Activated T-cell treated with anti-CD3 and anti-CD28 coated beads, Interleukin-2, amount 50 U/mL, for 48 hours (primary cell): ENCODE measurements around the gene TTC4.
A peak's percentile ranks its signal among the peaks of the same experiment; 100 is the strongest.

Experiments
- DNase-seq, 2 experiments: peaks; one replicate each; pipeline ENCODE4 v3.0.0-alpha.2; 2020

The TTC4 gene, protein sequence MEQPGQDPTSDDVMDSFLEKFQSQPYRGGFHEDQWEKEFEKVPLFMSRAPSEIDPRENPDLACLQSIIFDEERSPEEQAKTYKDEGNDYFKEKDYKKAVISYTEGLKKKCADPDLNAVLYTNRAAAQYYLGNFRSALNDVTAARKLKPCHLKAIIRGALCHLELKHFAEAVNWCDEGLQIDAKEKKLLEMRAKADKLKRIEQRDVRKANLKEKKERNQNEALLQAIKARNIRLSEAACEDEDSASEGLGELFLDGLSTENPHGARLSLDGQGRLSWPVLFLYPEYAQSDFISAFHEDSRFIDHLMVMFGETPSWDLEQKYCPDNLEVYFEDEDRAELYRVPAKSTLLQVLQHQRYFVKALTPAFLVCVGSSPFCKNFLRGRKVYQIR

DNA sequence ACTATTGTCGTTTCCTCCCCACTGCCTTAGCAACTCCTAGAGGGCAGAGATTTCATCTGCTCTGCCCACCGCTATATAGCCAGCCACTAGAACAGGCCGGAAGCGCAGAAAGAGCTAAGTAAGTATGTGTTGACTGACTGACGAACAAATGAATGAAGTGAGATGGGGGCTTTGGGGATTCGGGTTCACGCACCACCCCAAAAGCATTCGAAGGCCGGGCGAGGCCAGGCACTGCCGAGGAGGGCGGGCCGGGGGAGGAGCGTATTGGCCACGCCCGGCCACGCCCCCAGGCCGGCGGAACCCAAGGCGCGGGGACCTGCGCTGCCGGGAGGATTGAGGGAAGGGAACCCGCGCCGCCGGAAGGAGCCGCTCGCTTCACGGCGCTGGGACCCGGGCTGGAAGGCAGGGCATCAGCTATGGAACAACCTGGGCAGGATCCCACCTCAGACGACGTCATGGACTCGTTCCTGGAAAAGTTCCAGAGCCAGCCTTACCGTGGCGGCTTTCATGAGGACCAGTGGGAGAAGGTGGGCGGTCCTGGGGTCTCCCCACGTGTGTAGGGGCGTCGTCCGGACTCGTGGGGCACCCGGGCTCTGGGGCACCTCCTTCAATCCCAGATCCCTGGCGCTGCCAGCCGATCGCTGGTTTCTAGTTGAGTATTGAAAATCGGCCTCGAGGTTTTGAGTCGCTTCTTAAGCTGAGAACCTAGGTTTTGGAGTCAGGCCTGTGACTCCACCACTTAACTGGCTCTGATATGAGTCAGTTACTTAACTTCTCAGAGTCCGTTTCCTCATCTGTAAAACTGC, at the start of gene TTC4:
TSS of gene TTC4 (plus strand) at position 369 of the 806 bp plus-strand sequence. CDS start at position 417, 48 bp downstream.
- peak; percentile 90 to 92 for DNase-seq

DNA sequence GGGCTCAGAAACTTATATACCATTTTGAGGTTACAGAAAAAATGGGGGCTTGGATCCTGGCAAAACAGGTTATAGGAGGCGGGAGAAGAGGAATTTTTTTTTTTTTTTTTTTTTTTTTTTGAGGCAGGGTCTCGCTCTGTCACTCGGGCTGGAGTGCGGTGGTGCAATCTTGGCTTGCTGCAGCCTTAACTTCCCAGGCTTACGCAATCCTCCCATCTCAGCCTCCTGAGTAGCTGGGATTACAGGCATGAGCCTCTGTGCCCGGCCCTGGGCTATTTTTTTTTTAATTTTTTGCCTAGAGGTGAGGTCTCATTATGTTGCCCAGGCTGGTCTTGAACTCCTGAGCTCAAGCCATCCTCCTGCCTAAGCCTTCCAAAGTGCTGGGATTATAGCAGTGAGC, 49.3 kb upstream of the TTC4 start:
- no peak for DNase-seq

DNA sequence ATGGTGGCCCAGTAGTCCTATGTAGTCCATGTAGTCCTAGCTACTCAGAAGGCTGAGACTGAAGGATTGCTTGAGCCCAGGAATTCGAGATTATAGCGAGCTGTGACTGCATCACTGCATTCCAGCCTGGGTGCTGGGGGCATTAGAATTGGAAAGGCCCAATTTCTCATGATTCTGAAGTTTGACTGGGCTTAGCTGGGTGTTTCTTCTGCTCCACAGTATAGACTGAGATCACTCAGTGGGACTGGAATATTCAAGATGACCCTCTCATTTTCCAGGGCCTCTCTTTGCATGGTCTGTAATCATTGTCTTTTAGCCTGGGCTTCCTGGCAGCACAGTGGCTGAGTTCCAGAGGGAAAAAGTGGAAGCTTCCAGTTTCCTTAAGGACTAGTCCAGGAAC, 47.9 kb upstream of the TTC4 start:
- no peak for DNase-seq

DNA sequence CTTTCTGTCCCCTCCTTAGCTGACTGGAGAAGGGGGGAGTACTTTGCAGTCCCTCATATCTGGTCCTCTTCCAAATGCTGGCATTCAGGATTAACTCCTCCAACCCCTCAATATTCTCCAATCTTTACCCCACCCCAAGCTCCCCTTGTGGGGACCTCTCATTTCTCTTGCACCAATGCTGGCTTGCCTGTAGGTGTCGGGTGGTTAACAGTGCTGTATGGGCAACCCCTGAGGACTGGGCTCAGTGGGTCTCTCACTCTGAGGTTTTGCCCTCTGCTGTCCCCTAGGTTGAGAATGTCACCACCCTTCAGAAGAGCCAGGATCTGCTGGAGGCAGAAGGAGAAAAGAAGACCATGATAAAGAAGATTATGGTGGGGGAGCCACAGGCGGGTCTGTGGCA, 47.1 kb upstream of the TTC4 start:
- no peak for DNase-seq

DNA sequence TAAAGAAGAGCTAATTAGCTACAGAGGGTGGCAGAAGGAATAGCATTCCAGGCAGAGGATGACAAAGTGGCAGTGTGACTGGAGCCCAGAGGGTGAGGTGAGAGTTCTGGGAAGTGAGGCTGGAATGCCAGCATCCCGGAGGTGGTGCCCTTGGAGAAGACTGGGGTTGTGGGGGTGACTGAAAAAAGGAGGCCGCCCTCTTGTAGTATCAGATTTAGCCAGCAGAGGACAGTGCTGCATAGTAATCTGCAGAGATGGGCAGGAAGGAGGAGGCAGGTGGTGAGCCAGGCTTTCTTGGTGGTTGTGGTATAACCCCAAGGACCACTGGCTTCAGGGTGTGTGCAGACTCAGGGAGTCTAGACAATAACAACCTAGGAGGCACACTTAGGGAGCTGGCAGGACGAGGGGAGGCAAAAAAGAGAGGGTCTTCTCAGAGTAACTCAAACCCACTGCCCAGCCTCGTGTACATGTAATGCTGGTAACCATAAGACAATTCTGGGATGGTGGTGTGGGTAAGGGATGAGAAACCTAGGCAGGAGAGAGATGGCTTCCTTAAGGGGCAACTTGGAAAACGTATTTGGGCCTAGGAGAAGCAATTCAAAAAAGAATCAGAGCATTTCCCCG, 43.6 kb upstream of the TTC4 start:
- DNase-seq = peak; percentile 80 to 85

DNA sequence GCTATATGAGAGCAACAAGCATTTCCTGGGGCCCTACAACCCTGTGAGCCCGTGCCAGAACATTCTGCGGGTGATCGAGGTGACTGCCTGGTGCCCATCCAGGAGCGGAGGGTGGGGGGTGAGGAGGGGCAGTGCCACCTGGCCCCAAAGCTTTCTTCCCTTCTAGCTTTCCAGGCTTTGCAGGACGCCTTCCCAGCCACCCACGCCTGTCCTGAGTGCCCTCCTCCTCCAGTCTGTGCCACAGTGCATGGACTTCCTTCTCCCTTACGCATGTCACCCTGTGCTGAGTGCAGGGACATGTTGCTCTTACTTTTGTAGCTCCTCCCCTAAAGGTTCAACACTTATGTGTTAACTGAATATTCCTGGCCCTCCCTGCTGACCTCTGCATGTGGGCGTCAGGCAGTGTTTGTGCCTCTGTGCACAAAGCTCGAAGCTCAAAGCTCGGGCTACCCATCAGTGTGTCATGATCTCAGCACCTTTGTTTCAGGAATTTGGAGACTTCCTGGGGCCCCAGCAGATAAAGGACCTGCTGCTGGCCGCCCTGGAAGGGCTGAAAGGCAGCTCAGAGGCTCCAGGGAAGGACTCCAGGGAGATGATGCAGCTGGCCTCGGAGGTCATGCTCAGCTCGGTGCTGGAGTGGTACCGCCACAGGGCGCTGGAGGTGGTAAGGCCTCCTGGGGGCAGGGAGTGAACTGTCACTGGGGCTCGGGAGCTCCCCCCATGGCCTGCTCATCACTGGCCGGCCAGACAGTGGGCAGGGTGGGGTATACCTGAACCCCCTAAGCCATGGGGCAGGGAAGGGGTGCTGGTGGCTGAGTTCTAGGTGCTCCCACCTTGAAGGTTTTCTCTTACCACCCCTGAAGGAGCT, 36.7 kb upstream of the TTC4 start:
- no peak for DNase-seq

DNA sequence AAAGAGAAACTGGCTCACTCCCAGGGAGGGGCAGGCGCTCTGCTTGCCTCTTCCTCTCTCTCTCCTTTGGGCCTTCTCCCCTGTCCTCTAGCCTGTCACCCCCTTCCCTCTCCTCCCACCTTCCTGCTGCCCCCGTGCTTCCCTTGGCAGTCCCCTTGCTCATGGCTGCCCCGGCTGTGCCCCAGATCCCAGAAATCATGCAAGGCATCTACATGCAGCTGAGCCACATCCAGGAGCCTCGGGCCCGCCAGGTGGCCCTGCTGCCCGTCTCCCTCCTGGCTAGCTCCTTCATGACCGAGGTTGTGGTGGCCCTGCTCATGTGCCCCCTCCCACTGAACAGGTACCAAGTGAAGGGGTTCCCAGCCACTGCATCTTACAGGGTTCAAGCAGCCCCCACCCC, 36.0 kb upstream of the TTC4 start:
- DNase-seq = no peak

DNA sequence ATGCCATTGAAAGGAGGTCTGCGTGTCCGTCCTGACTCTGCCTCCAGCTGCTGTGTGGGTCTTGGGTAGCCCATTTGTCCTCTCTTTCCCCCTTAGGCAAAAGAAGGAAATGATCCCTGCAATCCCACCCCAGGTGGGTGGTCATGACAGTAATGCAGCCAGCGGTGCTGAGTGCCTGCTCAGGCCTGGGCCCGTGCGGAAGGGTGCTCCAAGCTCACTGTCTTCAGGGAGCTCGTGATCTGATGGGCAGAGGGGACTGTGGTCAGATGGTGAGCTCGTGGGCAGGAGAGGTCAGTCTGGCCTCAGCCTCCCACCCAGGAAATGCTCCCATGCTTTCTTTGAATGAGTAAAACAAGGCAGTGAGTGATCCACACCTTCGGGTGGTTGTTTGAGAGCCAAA, 35.3 kb upstream of the TTC4 start:
- DNase-seq = no peak

DNA sequence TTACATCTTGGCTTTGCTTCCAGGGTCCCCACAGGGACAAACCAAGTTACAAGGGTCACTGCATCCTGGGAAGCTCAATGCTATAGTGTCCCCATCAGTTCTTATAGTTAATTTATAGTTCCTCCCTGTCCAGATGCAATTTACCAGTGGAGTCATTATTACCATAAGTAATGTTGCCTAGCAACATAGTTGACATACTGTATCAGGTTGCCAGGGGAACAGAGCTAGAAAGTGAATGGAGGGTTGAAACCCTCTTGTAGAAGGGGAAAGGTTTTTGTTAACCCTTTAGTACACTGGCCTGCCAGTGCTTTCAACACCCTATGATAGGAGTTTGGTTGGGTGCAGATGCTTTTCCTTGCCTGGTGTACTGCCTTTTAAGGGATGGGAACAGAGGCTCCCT, 34.3 kb upstream of the TTC4 start:
- DNase-seq = no peak

DNA sequence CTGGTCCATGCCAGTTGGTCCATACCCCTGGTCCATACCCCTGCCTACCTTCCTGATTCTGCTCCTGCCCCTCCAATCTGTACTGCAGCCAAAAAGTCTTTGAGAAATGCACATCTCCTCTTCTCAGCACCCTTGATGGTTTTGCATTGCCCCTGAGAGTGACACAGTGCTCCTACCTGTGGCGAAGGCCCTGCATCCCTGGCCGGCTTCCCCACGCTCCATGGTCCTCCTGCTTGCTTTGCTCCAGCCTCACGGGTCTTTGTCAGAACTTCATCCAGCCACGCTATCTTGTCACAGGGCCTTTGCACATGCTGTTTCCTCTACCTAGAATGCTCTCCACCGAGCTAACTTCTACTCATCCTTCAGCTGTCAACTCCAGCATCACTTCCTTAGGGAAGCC, 32.2 kb upstream of the TTC4 start:
- DNase-seq = no peak

DNA sequence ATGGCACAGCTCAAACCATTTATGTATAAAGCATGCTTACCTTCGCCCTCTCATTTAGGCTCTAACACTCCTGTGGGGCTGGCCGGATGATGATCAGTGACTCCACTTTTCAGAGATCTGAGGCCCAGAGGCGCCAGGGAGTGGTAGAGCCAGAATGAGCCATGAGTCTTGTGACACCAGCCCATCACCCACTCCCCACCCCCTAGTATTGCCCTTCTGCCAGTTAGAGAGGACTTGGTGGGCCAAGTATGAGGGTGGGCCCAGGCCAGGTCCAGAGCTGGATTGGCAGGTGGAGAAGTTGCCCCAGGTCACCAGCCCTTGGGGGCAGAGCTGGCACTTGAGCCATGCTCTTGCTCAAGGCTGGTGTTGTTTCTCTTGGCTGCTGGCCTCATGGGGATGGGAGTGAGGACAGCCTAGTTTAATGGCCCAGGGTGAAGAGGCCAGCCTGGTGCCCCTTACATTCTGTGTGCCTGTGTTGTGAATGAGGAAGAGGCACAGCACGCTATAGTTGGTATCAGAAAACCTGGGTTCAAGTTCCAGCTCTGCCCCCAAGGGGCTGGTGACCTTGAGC, 30.2 kb upstream of the TTC4 start:
- DNase-seq = no peak

DNA sequence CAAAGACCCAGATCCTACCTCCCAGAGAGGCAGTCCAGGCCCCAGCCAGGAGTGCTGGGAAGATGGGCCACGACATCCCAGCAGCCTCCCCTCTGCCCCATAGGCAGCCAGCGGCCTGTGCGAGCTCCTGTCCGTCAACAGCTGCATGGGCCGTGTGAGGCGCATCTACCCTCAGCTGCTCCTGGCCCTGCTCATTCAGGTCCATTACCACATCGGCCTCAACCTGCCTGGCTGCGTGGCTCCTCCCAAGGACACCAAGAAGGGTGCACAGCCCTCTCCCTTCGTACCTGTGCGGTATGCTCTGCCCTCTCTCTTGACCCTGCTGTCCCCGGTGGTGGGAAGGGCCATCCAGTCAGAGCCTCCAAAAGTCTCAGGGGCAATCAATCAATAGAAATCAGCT, 29.5 kb upstream of the TTC4 start:
- no peak for DNase-seq

DNA sequence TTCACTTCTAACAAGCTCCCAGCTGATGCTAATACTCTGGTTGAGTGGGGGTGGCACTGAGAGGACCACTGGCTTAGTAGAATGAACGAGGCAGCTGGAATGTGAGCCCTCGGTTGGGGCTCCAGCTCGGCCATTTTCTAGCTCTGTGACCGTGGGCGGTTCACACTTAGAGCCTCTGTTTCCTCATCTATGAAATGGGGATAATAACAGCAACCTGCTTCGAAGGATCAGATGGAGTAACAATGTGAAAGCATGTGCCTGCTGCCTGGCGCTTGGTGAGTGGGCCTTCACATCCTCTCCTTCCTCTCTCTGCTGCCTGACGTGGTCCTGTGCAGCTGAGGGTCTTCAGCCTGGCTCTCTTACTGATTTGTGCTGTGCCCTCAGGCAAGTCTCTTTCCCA, 20.9 kb upstream of the TTC4 start:
- DNase-seq = no peak

DNA sequence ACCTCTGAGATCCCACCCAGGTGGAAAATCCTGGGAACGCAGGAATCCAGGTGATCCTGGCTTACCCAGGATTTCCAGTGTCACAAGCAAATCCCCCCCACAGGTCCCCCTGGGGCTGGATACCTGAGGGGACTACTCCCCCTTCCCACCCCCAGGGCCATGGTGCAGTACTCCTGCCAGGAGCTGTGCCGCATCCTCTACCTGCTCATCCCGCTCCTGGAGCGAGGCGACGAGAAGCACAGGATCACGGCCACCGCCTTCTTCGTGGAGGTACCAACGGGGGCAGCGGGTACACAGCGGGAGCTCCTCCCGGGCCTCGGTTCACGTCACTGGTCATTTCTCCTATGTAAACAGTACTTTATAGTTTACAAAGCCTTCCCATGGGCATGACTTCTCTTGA, 20.4 kb upstream of the TTC4 start:
- DNase-seq = no peak

DNA sequence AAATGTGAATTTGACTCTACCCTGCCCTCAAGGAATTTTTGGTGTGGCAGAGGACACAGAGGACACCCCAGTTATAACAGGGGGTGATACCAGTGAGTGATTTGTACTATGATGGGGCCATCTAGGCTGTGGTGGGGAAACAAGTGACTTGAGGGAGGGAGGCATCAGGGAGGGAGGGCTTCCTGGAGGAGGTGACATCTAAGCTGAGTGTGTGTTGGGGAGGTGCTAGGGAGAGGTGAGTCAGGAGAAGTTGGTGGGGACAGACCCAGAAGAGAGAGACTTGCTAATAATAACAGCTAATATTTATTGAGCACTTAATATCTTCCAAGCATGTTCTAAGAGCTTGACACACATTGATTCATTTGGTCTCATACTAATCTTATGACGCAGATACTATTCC, 19.9 kb upstream of the TTC4 start:
- DNase-seq = no peak

DNA sequence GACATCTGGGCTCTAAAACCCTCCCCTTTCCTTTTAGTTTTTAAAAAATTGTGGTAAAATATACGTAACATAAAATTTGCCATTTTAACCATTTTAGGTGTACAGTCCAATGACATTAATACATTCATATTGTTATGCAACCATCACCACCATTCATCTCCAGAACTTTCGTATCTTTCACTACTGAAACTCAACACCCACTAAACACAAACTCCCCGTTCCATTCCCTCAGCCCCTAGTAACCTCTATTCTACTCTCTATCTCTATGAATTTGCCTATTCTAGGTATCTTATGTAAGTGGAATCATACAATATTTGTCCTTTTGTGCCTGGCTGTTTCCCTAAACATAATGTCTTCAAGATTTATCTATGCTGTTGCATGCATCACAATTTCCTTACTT, 19.4 kb upstream of the TTC4 start:
- no peak for DNase-seq

DNA sequence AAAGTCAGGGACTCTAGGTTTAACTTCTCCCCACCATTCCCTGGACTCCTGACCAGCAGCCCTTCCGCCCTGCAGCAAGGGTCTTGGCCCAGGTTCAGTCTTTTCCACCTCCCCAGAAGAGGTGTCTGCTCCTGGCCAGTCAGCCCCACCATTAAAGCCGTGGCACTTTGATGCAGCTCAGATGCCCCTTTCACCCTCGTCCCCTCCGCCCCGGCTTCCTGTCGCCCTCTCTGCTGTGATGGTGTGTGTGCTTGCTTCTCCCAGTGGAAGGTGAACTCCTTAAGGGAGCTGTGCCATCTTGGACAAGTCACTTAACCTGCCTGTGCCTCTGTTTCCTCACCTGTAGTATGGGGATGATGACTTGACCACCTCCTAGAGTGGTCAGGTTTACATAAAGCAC, 17.8 kb upstream of the TTC4 start:
- no peak for DNase-seq

DNA sequence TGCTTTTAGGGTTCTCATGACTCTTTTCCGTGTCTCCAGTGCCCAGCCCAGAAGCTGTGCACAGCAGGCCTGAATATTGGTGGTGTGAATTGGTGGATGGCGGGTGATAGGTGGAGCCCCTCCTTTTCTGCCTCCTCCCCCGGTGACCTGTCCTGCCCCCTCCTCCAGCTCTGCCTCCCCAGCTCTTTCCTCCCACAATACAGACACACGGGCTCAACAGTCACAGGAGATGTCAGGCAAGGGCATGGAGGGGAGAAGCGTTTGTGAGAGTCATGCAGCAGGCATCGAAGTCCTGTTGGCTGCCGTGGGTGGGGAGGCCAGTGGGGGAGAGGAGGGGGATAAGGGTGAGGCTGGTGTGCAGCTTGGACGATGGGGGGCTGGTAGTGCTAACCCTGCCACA, 17.3 kb upstream of the TTC4 start:
- no peak for DNase-seq

DNA sequence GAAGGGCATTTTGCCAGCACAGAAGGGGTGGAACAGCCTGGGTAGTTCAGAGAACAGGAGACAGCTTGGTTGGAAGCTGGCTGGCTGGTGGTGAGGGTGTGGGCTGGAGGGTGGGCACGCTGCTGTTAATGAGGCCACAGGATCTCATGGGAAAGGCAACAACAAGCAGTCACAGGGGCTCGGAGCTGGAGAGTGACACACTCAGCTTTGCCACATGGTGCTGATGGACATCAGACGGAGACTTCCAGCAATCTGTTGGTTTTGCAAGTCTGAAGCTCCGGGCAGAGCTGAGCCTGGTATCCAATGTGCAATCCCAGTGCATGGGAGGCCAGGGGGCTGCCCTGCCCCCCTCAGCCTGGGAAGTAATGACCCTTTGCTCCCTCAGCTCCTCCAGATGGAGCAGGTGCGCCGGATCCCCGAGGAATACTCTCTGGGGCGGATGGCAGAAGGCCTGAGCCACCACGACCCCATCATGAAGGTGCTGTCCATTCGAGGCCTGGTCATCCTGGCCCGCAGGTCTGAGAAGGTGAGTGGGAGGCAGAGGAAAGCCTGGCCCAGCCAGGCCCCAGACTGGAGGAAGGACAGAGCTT, 15.6 kb upstream of the TTC4 start:
- DNase-seq = no peak

DNA sequence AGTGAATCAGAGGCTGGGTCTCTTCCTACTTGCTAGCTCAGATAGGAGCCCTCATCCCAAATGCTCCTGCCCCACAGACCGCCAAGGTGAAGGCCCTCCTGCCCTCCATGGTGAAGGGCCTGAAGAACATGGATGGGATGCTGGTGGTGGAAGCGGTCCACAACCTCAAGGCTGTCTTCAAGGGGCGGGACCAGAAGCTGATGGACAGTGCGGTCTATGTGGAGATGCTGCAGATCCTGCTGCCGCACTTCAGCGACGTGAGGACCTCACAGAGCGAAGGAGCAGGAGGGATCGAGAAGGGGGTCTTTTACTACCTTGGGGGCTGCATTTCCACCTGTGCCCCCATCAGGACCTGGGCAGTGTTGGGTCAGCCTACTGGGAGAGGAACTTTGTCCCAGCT, 14.6 kb upstream of the TTC4 start:
- DNase-seq = no peak

DNA sequence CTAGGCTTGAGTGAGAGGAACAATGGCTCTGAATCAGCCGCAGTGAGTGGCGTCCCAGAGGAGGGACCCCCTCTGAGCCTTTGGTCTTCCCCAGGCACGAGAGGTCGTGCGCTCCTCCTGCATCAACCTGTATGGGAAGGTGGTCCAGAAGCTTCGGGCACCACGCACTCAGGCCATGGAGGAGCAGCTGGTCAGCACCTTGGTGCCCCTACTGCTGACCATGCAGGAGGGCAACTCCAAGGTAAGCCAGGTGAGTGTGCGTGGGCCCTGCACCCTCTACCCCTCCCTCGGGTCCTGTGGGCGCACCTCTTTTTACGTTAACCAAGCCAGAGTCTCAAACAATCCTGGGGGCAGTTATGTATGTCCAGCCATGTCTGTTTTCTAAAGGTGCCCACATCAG, 13.7 kb upstream of the TTC4 start:
- DNase-seq = no peak

DNA sequence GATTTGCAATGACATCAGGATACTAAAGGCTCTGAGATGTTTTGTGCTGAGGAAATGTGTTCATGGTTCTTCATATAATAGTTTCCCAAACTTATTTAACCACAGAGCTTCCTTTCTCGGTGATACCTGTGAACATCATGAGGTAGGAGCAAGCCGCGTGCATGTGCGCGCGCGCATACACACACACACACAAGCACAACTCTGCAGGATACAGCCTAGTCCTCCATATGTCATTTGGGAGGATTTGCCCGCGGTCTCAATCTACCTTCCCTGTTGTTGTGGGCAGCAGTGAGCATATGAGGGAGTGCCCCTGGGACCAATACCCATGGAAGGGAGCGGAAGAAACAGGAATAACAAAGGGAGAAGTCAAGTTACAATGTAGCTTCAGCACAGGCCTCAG, 12.2 kb upstream of the TTC4 start:
- DNase-seq = no peak
